Hematopoietic multipotent progenitor cell treated with erythropoietin and hydrocortisone succinate and interleukin-3 and kit ligand, for 4 days (in vitro differentiated cells): ENCODE measurements around the gene SNX22.
"Not testable (repeated sequence)": the region's sequence is repeated elsewhere in the genome, so short reads cannot be mapped to it uniquely, and the experiment has no call there.

Source experiments
- DNase-seq: peaks from one replicate; pipeline ENCODE4 v3.0.0-alpha.2; 2015

The SNX22 gene

DNA sequence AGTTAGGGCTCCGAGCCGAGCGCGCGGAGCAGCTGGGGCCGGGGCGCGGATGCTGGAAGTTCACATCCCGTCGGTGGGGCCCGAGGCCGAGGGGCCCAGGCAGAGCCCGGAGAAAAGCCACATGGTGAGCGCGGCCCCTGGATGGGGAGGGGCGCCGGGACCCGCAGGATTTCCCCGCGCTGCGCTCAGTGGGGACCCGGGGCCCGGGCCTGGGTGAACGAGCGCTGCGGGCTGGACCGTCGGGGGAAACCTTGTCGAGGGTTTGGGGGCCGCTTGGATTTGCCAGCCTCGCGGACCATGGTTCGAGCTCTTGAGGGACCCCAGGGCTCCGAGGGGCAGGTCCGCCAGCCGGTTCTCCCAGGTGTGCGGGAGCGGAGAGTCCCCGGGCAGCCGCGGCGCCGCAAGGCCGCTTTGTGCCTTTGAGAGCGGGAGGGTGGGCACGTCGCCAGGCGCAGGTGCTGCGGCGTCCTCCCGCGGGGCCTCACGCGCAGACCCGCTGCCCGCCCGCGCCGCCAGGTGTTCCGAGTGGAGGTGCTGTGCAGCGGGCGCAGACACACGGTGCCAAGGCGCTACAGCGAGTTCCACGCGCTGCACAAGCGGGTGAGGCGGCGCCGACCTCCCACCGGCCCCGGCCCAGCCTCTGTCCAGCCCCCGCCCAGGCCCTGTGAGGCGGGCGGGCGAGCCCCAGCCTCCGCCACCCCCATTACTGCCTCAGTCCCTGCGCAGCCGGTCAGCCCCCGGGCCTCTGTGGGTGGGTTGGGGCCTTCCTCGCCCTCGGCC is at the start of gene SNX22:
Gene SNX22, plus strand, starts transcription at position 5 of the 780 bp plus-strand sequence. Its CDS starts 45 bp downstream, at position 50.
- DNase-seq: peak; percentile 39

DNA sequence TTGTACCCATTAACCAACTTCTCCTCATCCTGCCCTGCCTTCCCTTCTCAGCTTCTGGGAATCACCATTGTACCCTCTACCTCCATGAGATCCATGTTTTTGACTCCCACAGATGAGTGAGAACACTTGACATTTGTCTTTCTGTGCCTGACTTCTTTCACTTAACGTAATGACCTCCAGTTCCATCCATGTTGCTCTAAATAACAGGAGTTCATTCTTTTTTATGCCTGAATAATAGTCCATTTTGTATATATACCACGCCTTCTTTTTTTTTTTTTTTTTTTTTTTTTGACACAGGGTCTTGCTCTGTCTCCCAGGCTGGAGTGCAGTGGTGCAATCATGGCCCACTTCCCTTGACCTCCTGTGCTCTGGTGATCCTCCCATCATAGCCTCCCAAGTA is 49.0 kb upstream of the SNX22 start:
- DNase-seq: no peak

DNA sequence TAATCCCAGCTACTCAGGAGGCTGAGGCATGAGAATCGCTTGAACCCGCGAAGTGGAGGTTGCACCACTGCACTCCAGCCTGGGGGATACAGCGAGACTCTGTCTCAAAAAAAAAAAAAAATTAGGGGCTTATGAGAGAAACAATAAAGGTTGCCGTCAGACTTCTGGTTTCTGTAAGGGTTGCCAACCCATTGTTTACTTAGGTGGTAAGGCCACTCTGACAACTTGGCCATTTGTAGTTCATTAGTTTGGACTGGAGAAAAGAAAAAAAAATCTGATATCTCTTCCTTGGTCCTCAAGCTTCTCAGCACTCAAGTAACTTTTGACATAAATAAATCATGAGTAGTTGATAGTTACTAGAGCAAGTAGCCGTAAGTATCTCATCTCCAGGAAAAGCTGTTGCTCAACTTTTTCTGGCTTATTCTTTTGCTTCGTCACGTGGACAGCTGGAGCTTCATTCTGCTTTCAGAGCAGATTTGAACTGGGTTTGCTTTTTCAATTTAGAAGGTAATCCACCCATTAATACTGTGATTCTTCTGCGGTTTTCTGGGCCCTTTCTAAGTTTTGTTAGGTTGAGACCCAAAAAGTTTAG is 46.3 kb upstream of the SNX22 start:
- DNase-seq: peak; percentile 66

DNA sequence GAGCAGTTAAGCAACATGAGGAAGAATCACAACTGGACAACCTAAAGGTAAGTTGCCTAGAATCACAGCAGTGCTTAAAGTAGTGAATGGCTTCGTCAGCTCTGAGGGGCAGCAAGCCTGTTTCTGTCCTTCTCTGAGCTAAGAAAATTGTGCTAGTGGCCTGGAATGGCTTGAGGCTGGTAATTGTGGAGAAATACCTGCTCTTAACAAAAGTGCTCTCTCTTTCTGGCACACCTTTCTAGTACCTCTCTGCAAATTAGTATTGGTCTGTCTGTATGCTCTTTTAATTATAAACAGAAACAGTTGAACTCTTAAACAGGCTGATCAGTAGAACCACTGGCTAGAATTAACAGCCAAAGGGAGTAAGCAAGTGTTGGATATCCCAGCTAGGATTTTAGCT is 44.2 kb upstream of the SNX22 start:
- DNase-seq: no peak

DNA sequence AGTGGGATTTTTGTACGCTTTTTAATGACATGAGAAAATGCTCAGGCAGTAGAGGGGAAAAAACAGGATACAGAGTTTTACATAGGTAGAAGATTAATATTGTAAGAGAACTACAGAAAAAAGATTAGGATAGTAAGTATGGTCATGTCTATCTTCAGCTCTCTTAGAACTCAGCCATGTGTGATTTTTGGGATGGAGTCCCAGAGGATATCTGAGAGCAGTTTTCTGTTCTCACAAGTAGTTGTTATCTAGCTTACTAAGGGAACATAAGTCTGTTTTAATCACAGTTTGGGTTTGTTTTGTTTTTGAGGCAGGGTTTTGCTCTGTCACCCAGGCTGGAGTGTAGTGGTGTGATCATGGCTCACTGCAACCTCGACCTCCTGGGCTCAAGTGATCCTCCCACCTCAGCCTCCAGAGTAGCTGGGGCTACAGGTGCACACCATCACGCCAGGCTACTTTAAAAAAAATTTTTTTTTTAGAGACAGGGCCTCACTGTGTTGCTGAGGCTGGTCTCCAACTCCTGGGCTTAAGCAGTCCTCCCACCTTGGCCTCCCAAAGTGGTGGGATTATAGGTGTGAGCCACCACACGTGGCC is 41.3 kb upstream of the SNX22 start:
- DNase-seq: peak; percentile 10

DNA sequence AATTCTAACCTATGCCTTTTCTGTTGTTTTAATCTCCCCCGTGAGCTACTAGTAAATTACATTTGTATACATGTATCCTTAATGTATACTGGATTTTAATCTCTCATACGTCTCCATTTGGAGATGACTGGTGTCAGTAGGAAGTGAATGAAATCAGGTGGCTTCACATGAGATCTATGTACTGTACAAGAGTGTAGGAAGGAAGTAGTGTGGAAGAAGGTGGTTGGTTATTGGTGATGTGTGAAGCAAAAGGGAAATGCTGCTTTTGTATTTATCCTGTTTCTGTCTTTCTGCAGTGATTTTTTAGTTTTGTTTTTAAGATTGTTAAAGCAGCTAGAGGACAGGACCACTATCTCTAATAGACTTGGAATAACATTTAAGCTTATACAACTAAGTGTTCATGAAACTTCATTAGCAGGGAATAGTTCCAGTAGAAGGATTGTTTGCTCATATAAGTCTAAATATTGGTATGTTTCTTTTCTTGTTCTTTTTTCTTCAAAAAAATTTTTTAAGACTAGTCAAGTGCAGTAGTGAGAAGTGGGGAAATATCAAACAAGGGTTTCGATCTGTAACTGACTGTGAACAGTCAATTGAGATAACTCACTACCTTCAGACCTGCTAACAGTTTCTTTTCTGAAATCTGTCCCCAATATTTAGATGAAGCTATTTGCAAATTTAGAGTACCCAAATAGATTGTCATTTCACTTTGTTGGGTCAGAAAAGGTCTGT is 40.4 kb upstream of the SNX22 start:
- DNase-seq: no peak

DNA sequence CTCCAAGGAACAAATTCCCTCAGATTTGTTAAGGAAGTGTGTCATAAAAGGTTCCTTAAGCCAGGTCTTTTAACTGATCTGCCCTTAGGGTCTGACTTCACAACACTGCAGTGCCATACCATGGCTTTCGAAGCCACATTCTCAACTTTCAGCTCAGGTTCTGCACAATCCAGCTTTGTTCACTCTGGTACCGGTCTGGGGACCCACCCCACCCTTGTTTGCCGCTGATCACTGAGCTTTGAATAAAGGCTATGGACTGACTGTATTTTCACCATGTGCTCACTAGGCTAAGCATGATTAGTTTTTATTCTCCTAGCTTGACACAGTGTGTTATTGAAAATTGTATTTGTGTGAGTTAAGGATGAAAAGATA is 39.9 kb upstream of the SNX22 start:
- no peak for DNase-seq

DNA sequence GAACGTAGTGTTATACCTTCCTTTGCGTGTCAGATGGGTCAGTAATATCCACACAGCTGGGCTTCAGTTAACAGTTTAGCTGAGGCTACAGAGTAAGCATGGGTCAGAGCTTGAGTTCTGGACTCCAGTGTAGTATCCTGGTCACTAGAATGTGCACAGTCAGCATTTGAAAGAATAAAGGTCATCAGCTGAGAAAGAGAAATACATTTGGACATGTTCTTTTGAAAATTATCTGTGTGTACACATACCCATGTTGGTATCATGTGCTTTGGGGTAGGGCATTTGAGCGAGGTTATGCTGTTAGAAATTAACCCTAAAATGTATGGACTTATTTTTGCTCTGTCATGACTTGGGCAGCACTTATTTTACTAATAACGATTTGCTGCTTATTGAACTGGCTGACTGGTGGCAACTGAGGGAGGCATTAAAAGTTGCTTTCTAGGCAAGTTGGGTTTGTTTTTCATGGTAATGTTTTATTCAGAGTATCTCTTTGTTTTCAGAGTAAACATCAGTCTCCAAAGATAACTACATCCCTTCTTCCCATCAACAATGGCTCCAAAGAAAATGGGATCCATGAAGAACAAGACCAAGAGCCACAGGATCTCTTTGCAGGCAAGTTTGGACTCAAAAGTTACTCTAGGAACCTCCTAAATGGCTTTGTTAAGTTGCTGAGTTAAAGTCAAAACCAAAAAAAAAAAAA is 39.3 kb upstream of the SNX22 start:
- peak; percentile 26 for DNase-seq

DNA sequence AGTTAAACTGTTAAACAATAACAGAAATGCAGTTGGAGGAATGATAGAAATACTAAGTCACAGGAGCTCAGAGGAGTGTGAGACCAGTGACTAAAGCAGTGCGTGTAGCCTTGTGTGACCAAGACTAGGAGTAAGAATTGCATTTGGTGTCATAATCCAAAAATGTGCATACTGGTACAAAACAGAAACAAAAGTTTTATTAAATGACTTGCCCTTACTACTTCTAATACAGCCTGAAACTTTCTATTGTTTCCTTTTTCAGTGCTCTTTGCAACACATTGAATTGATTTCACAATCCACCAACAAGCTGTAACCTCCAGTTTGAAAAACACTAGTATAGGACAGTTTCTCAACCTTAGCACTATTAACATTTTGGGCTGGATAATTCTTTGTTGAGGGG is 38.6 kb upstream of the SNX22 start:
- DNase-seq: peak; percentile 57

DNA sequence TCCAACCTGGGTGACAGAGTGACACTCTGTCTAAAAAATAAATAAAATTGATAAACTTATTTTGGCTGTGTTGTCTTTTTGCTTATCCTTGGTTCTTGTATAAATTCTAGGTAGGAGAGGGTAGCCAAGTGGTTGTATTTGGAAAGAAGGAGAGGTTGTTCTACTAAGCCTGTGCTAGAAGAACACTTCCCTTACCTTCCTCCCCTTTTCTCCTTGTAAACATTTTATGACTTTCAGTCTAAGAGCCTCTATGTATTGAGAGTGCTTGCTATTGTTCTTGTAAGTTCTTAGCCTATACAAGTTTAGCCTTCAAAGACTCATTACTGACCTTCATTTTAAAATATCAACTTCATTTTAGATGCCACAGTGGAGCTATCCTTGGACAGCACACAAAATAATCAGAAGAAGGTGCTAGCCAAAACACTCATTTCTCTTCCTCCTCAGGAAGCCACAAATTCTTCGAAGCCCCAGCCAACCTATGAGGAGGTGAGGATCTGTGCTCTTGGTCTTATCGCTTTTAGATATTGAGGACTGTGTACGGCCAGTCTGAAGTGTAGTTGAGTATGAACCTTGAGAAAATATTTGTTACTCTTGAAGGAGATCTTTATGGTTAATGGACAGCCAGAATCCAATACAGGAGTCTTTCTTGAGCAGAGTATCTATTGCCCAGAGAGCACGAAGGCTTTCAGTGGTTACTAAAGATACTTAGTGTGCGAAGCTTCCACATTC is 33.6 kb upstream of the SNX22 start:
- DNase-seq: no peak

DNA sequence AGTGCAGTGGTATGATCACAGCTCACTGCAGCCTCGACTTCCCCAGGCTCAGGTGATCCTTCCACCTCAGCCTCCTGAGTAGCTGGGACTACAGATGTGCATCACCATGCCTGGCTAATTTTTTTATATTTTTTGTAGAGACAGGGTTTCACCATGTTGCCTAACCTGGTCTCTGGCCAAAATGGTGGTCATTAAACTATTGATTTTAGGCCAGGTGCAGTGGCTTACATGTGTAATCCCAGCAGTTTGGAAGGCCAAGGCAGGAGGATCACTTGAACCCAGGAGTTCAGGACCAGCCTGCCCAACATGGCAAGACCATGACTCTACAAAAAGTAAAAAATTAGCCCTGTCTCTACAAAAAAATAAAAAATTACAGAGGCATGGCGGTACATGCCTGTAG is 31.2 kb upstream of the SNX22 start:
- not testable (repeated sequence) for DNase-seq

DNA sequence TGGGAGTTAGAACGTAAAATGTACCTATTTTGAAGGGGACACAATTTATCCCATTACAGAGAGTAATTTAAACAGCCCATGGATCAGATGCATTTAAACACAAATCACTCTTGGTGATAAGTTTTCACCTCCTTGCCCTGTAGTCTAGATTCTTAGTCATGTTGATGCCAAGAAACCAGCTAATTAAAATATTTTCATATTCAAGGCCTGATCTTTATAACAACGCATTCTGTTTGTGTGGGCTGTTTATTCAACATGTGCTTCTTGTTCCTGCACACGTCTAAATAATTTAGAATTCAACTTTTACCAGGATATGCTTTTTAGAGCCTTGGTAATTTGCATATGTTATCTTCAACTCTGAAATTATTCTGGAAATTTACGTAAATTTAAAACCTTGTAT is 29.9 kb upstream of the SNX22 start:
- no peak for DNase-seq

DNA sequence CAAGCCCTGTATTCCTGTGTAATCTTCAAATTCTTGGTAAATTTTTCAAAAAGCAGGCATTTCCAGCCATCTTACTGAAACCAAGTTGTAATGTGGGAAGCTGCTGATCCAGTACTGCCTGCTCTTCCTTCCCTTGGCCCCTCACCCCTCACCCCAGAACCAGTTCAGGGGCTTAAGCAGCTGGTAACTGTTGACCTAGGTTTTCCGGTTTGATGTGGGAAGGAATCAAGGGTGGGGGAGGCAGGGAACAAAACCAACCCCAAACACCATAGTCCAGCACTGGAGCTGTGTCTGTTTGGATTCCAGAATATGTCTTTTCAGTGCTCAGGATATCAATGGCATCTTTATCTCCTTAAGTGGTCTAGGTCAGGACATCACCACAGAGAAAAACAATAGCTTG is 29.1 kb upstream of the SNX22 start:
- DNase-seq: no peak

DNA sequence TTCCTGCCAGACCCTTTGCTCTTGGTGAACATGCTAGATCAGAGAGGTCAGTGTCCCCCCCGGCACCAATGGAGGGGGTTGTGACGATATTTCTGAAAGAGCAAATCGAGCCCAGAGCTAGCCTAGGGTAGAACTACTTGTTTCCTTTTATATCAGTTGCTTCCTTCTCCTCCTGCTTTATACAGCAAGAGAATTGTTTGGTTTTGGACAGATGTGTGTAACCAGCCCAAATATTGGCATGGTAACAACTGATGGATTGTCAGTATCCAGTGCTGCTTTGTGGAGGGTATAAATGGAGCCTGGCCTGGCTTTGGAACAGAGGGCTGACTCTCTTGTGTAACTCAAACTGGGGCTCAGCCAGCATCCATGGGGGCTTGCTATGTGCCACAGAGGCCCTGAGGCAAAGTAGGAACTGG is 28.6 kb upstream of the SNX22 start:
- no peak for DNase-seq

DNA sequence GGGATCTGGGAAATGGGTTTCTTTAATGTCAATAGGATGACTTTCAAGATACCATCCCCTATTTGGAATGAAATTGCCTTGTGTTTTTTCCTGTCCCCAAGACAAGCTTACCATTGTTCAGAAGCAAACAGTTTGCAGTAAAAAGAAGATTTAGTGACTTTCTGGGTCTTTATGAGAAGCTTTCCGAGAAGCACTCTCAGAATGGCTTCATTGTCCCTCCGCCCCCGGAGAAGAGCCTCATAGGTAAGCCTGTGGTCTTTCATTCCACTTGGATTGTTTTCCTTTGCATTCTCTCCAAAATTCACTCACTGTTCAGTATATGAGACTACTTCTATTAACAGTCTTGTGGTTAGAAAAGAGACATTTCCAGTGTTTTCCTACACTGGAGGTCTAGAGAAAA is 25.6 kb upstream of the SNX22 start:
- DNase-seq: no peak

DNA sequence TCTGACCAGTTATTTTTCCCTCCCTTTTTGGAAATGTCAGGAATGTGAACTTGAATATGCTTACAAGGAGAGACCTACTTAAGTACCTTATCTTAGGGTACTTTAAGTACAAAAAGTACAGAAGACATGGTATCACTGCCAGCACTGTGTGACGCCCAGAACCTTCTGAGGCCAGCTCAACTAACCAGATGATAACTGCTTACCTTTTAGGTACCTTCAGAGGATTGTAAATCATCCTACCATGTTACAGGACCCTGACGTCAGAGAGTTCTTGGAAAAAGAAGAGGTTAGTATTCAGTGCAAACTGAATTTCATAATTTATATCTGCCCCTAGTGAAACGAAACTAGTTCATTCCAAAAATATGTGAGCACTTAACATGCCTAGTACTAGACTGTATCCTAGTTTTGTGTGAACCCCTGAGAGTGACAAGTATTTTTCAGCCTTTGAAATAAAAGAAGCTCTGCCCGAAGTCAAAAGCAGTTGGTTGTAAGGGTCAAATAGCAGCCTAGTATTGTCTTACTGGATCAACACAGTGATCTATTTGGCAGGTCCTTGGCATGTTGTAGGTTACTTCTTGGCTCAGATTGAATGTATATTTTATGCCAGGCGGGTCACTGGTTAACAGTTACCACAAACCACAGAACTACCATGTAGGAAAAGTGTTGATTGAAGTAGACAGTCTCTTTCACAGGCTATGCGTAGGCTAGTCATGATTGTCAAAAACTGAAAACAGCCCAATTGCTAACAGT is 23.8 kb upstream of the SNX22 start:
- no peak for DNase-seq

DNA sequence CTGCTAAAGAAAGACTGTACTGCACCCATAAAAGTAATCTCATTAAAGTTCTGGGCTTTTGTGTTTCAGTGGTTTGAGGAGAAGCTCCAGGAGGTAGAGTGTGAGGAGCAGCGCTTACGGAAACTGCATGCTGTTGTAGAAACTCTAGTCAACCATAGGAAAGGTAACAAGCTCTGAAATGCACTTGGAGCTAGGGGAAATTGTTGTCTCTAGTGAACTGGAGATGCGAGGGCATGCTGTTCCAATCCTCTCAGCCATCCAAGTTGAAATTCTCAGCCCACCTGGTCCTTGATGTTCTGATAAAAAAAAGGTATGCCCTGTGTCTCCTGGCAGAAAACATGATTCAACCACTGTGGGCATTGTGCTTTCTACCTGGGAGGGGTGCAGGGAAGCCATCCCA is 21.4 kb upstream of the SNX22 start:
- DNase-seq: no peak

DNA sequence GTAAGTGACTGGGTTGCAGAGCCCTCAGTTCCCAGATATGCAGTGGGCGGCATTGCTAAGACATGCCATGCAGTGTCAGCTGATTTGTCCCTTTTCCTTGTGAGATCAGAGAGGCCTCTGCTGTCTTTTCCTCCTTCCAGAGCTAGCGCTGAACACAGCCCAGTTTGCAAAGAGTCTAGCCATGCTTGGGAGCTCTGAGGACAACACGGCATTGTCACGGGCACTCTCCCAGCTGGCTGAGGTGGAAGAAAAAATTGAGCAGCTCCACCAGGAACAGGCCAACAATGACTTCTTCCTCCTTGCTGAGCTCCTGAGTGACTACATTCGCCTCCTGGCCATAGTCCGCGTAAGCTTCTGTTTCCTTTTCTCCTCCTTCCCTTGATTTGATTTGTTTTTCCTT is 20.0 kb upstream of the SNX22 start:
- no peak for DNase-seq

DNA sequence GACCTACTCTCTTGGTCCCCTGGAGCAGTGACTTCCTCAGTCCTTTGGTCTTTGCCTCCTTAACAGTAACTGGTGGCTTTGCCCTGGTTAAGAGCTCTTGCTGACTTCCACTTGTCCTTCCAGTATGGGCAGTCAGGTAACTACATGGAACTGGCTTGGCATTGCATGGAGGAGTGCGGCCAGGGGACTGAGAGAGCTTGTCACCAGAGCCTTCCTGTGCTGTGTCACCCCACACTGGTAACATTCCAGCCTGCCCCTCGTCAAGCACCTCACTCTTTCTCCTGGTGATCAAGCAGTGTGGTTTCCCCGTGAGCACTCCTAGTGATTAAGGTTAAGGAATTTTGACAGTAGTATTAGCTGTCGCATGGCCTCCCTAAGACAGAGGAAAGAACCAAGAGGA is 19.3 kb upstream of the SNX22 start:
- no peak for DNase-seq

DNA sequence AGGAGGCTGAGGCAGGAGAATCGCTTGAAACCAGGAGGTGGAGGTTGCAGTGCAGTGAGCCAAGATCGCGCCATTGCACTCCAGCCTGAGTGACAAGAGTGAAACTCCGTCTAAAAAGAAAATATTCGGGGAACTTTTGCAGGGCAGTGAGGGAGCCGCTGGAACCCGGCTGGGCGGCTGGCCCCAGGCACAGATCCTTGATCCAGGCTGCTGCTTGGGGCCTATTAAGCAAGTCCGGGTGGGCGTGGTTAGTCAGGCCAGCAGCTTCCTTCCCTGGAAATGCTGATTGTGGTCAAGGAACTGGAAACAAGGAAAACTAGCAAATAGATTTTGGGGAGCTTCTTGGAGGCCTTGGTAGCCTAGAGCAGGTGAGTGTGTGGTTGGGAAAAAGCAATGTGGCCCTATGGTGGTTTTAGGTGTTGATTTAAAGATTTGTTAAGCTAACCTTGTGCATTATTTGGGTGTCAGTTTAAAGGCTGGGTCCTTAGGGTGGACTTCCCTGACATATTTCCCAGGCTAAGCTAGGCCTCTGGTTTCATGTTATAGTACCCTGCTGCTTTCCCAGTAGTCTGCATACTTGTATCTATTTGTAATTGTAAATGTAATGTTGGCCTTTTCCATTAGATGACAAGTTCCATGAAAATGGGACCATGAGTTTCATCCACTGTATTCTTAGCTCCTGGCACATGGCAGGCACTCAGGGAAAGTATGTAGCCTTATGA is 17.7 kb upstream of the SNX22 start:
- no peak for DNase-seq

DNA sequence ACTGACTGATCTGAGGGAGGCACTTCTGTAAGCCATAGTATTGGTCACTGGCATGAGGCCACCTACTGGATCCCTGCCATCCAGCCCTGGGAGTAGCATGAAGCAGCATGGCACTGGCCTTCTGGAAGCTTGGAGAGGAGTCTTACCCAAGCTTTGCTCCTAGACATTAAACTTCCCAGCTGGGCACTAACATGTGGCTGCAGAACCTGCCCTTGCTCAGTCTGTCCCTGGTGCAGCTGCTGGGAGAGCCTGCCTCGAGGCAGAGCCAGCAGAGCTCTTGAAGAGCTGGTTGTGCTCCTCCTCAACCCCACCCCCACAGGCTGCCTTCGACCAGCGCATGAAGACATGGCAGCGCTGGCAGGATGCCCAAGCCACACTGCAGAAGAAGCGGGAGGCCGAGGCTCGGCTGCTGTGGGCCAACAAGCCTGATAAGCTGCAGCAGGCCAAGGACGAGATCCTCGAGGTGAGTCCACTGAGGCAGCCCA is 17.1 kb upstream of the SNX22 start:
- DNase-seq: peak; percentile 97
